ENCODE data around the gene FITM2.

- TF ChIP-seq POLR2A (IDR thresholded peaks at IDR 0.05; ENCODE audit: low read depth) (no peak), CTCF (IDR thresholded peaks at IDR 0.05) (no peak), EP300 (IDR thresholded peaks at IDR 0.05) (no peak), POLR2AphosphoS5 (IDR thresholded peaks at IDR 0.05) (no peak)
Observed at GRCh38 chr20:44324343-44324742, 13.3 kb upstream of the FITM2 start.
